HG02852 (cell line): ENCODE measurements around the gene TANC1.

Experiments used
- ATAC-seq: cut with Tn5 transposase; IDR thresholded peaks from one replicate; pipeline ENCODE4 v1.9.1; 2021; ENCODE audit warnings: mild to moderate bottlenecking, moderate library complexity; ENCODE audit not compliant: unreplicated experiment

Gene TANC1

GRCh38 chr2:158960193-158960592, 8.2 kb upstream of the TANC1 start:
- ATAC-seq: no peak

- ATAC-seq: no peak
These were observed 6.4 kb upstream of the TANC1 start for GRCh38 chr2:158962074-158962473.

DNA sequence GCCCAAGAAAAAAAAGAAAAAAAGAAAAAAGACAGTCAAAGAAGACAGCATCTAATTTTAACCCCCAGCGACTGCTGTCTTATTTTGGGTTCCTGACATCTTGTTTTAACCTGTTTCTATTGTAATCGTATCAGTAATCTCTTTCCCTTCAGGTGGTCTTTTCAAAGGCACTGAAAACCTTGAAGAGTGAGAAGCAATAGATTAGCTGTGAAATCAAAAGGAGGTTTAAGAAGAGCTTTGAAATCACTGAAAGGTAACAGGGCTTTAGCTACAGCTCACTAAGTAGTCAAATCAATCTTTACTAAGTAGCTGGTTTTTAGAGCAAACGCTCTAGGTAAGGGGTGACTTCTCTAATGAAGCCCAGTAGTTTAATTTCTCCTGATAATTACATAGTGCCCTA, 5.4 kb upstream of the TANC1 start:
- ATAC-seq: no peak

- ATAC-seq: no peak
These were observed 3.3 kb upstream of the TANC1 start for GRCh38 chr2:158965107-158965506.

DNA sequence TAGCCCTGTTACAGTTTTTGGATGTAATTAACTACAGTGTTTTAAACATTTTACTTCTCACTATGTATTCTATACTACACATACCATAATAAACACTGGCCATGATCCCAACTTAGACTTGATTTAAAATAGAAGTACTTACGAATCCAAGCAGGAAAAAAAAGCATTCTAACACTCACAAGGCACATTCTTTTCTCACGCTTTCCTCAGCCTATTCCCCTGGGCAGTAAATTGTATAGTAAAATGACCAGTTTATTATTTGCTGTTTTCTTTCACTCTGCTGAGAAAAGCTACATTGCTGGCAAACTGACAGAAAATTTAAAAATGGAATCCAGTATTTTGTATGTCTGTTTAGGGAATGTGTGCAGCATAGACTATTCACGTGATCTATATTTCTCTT, 2.8 kb upstream of the TANC1 start:
- no peak for ATAC-seq

DNA sequence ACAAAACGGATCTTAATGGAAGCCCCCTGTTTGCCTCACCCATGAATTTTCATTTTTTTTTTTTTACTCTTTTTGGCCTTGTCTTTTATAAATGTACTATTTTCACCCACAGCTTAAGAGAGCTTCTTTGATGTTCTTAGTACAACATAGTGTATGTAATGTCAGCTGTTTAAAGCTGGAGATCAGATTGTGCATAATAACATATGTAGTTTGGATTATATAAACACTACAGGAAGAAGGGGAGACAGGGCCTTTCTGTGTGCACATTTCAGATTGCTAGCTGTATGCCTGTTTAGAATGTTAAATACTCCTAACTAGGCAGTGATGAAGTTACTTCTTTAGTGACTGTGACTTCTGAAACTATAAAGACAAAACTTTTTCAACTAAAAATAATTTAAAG, 2.1 kb upstream of the TANC1 start:
- ATAC-seq: no peak

- ATAC-seq: no peak
These were observed 1.2 kb upstream of the TANC1 start for GRCh38 chr2:158967114-158967730.

- peak; percentile 10 for ATAC-seq
These were observed 577 bp upstream of the TANC1 start for GRCh38 chr2:158967731-158968395.

- ATAC-seq: no peak
These were observed 798 bp downstream of the TANC1 start for GRCh38 chr2:158969162-158969714.

DNA sequence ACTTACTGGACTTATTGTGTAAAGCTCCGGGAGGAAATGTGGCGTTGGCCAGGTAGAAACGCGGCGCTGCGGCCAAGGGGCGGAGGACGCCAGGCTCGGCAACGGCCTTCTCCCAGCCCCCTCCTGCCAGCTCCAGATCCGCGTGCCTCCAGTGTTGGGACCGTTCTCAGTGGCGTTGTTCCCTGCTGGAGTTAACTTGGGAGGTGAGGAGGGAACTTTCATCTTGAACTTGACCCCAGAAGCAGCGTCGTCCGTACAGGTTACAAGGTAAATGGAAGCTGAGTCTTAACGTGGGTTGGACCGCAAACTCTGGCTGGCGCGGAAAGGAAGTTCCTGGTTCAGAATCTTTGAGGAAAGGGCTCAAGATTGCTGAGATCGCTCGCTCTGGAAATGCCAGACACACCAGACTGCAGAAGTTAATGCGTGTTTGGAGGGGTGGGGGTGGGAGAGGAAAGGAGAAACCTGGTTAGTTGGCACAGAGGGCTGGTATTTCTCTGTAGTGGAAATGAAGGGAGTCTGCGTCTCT, 1.3 kb downstream of the TANC1 start:
- ATAC-seq: no peak

GRCh38 chr2:158970241-158970751, 1.9 kb downstream of the TANC1 start:
- no peak for ATAC-seq

- no peak for ATAC-seq
These were observed 4.9 kb downstream of the TANC1 start for GRCh38 chr2:158973116-158973956.

GRCh38 chr2:158975271-158975921, 7.0 kb downstream of the TANC1 start:
- no peak for ATAC-seq

DNA sequence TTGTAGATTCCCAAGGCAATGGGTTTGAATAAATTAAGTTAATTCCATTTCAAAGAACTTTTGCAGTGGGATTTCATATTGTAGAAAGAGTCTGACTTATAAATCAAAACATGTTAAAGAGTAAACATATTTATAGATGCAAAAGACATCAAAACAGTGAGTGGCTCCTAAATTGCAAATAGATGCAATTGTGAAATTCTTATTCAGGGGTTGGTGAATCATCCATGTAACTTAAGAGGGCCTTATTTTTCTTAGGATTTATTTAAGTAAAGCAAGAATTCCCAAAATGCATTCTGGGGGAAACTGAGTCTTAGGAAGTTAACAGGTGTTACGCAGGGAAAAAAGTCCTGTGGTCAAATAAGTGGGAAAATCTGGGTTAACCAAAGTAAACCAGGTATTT, 11.3 kb downstream of the TANC1 start:
- ATAC-seq: no peak

DNA sequence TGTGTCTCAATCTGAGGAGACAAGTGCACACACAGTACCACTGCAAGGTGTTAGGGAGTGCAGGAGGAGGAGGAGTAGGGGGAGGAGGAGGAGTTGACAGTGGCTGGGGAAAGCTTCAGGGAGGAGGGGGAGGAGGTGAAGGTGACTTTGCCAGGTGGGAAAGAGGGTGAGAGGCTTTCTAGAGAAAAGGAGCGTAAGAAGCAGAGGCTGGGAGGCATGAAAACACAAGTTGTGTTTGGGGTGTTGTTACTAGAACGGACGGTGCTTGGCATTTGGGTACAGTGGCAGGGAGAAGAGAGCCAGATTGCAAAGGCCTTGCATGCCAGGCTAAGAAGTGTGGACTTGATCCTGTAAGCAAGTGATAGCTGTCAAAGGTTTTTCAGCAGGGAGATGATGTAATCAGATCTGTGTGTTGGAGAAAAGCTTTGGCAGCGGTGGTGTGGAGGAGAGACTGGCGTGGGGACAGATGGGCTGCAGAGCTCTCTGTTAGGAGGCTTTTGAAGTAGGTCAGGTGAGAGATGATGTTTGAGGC, 16.2 kb downstream of the TANC1 start:
- no peak for ATAC-seq

DNA sequence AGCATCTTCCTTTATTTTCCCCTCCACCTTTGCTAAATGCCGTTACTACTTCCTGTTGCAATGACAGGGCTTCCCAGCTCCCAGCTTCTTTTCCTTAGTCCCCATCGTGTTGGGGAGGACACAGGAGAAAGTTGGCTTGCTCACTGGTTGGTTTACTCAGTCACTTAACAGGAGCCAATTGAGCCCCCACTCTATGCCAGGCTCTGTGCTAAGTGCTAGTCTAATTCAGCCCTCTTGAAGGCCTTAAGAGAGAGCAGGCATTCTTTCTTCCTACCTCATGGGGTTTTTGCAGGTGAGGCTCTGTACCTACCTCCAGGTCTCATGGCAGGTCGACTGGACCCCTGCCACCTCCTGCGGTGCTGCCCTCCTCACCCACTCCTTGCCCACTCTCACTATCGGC, 20.1 kb downstream of the TANC1 start:
- ATAC-seq: no peak

- no peak for ATAC-seq
These were observed 20.7 kb downstream of the TANC1 start for GRCh38 chr2:158989165-158989564.

- ATAC-seq: no peak
These were observed 22.2 kb downstream of the TANC1 start for GRCh38 chr2:158990397-158991214.

GRCh38 chr2:158993030-158993429, 24.6 kb downstream of the TANC1 start:
- ATAC-seq: no peak
